Liver (tissue), 3 donors: ENCODE measurements around the gene FBN1.

Experiments used
- ATF3 ChIP-seq: IDR thresholded peaks from 2 replicates; pipeline ENCODE4 v1.6.1; 2016; ENCODE audit warnings: antibody characterized with exemption
- CTCF ChIP-seq: fragments of 150-350 bp; IDR thresholded peaks from 2 replicates; pipeline ENCODE4 v1.5.1; 2017; ENCODE audit warnings: improper control_type of control experiment, low read depth, low read length; ENCODE audit not compliant: missing input control
- EGR1 ChIP-seq, 2 donors: IDR thresholded peaks; 2 replicates each; pipeline ENCODE4 v1.6.1; 2016 to 2018; ENCODE audit warnings: antibody characterized with exemption in 2 of 2, low read depth in 2 of 2
- GABPA ChIP-seq, 2 donors: IDR thresholded peaks in 1 of 2; conservative IDR thresholded peaks in 1 of 2; 2 replicates each; pipeline ENCODE4 v1.6.1; 2016; ENCODE audit warnings: antibody characterized with exemption in 2 of 2, mild to moderate bottlenecking in 1 of 2, moderate library complexity in 1 of 2
- MAX ChIP-seq: IDR thresholded peaks from 2 replicates; pipeline ENCODE4 v1.6.1; 2016; ENCODE audit warnings: antibody characterized with exemption
- NR2F2 ChIP-seq: IDR thresholded peaks from 2 replicates; pipeline ENCODE4 v1.6.1; 2016; ENCODE audit warnings: antibody characterized with exemption
- REST ChIP-seq: IDR thresholded peaks from 2 replicates; pipeline ENCODE4 v1.6.1; 2016; ENCODE audit warnings: antibody characterized with exemption, mild to moderate bottlenecking
- TAF1 ChIP-seq: conservative IDR thresholded peaks from 2 replicates; pipeline ENCODE4 v1.6.1; 2016; ENCODE audit warnings: antibody characterized with exemption, mild to moderate bottlenecking
- YY1 ChIP-seq: IDR thresholded peaks from 2 replicates; pipeline ENCODE4 v1.6.1; 2016; ENCODE audit warnings: antibody characterized with exemption, mild to moderate bottlenecking
- donor health status: healthy.
- donor health status: healthy.

GRCh38 chr15:48373821-48374451 is 271.6 kb downstream of the FBN1 start:
- no peak for TF ChIP-seq CTCF
- no peak for TF ChIP-seq GABPA (IDR thresholded peaks at IDR 0.05 in 1 of 2, conservative IDR thresholded peaks at IDR 0.05 in 1 of 2)
- no peak for TF ChIP-seq YY1
- TF ChIP-seq EGR1 (IDR thresholded peaks at IDR 0.05; ENCODE audit: low read depth in 2 of 2): no peak
- no peak for TF ChIP-seq TAF1
- no peak for TF ChIP-seq REST
- no peak for TF ChIP-seq MAX
- no peak for TF ChIP-seq NR2F2
- no peak for TF ChIP-seq ATF3
